COLO668 (cell line): Measurements from ENCODE around the gene SRRM2.
A peak's percentile ranks its signal among the peaks of the same experiment; 100 is the strongest.

Experiments
- DNase-seq: peaks from one replicate; lab custom pipeline; 2025; ENCODE audit not compliant: unreplicated experiment; lab: John Stamatoyannopoulos, UW

Gene SRRM2

GRCh38 chr16:2752035-2752849 lies at the start of gene SRRM2:
Gene SRRM2 (plus strand): TSS chr16:2752638. CDS start chr16:2756365, 3,727 bp downstream.
- DNase-seq, result peak; percentile 97

GRCh38 chr16:2702871-2703745 lies 49.3 kb upstream of the SRRM2 start:
- DNase-seq, result no peak

- no peak for DNase-seq
Observed at GRCh38 chr16:2704166-2704982, 48.1 kb upstream of the SRRM2 start.

GRCh38 chr16:2704983-2705275 lies 47.5 kb upstream of the SRRM2 start:
- no peak for DNase-seq

GRCh38 chr16:2705351-2705750 lies 47.1 kb upstream of the SRRM2 start:
- DNase-seq, result no peak

- DNase-seq, result no peak
Observed at GRCh38 chr16:2706085-2706484, 46.4 kb upstream of the SRRM2 start.

- DNase-seq, result no peak
Observed at GRCh38 chr16:2706611-2707311, 45.7 kb upstream of the SRRM2 start.

GRCh38 chr16:2707368-2708289 lies 44.8 kb upstream of the SRRM2 start:
- no peak for DNase-seq

- no peak for DNase-seq
Observed at GRCh38 chr16:2708290-2708639, 44.2 kb upstream of the SRRM2 start.

GRCh38 chr16:2708955-2709587 lies 43.4 kb upstream of the SRRM2 start:
- DNase-seq, result no peak

- DNase-seq, result no peak
Observed at GRCh38 chr16:2709588-2709984, 42.9 kb upstream of the SRRM2 start.

GRCh38 chr16:2710021-2710710 lies 42.3 kb upstream of the SRRM2 start:
- DNase-seq, result no peak

- no peak for DNase-seq
Observed at GRCh38 chr16:2710711-2711231, 41.7 kb upstream of the SRRM2 start.

- DNase-seq, result no peak
Observed at GRCh38 chr16:2711370-2712062, 40.9 kb upstream of the SRRM2 start.

- no peak for DNase-seq
Observed at GRCh38 chr16:2712063-2712441, 40.4 kb upstream of the SRRM2 start.

GRCh38 chr16:2712546-2712945 lies 39.9 kb upstream of the SRRM2 start:
- DNase-seq, result no peak

GRCh38 chr16:2713523-2713922 lies 38.9 kb upstream of the SRRM2 start:
- DNase-seq, result peak; percentile 8
